ENCODE data around the gene GMIP.
A peak's percentile ranks its signal among the peaks of the same experiment; 100 is the strongest.
"Not testable (repeated sequence)": the region's sequence is repeated elsewhere in the genome, so short reads cannot be mapped to it uniquely, and the experiment has no call there.

The GMIP gene

GRCh38 chr19:19643158-19644053 is at the start of gene GMIP:
Gene GMIP, minus strand, starts transcription at chr19:19643657. Its CDS starts 128 bp downstream, at chr19:19643529.
- peak; percentile 87 for DNase-seq

GRCh38 chr19:19691683-19692082 is 48.2 kb upstream of the GMIP start:
- DNase-seq: no peak

GRCh38 chr19:19689023-19689422 is 45.6 kb upstream of the GMIP start:
- peak; percentile 12 for DNase-seq

- peak; percentile 51 for DNase-seq
These were observed 43.6 kb upstream of the GMIP start for GRCh38 chr19:19687090-19687489.

- no peak for DNase-seq
These were observed 43.1 kb upstream of the GMIP start for GRCh38 chr19:19686580-19686979.

- DNase-seq: not testable (repeated sequence)
These were observed 42.7 kb upstream of the GMIP start for GRCh38 chr19:19686119-19686518.

GRCh38 chr19:19679176-19680073 is 36.0 kb upstream of the GMIP start:
- DNase-seq: no peak

- DNase-seq: no peak
These were observed 34.1 kb upstream of the GMIP start for GRCh38 chr19:19677579-19677978.

GRCh38 chr19:19674315-19674714 is 30.9 kb upstream of the GMIP start:
- DNase-seq: no peak

GRCh38 chr19:19672816-19673215 is 29.4 kb upstream of the GMIP start:
- no peak for DNase-seq

GRCh38 chr19:19670070-19670551 is 26.7 kb upstream of the GMIP start:
- DNase-seq: no peak

GRCh38 chr19:19668230-19669012 is 25.0 kb upstream of the GMIP start, which contains the start of gene ZNF101:
Gene ZNF101, plus strand, starts transcription at chr19:19668839. Its CDS starts 125 bp downstream, at chr19:19668964.
- DNase-seq: peak; percentile 98

GRCh38 chr19:19665420-19665948 is 22.0 kb upstream of the GMIP start:
- not testable (repeated sequence) for DNase-seq

GRCh38 chr19:19663256-19664120 is 20.0 kb upstream of the GMIP start, which contains the start of gene ATP13A1:
Gene ATP13A1, minus strand, starts transcription at chr19:19663676. Its CDS starts 10 bp downstream, at chr19:19663666.
- DNase-seq: peak; percentile 99

GRCh38 chr19:19662871-19663255 is 19.4 kb upstream of the GMIP start:
- DNase-seq: no peak

GRCh38 chr19:19662344-19662743 is 18.9 kb upstream of the GMIP start:
- no peak for DNase-seq

- DNase-seq: no peak
These were observed 18.3 kb upstream of the GMIP start for GRCh38 chr19:19661675-19662251.

GRCh38 chr19:19661141-19661674 is 17.8 kb upstream of the GMIP start:
- DNase-seq: no peak

GRCh38 chr19:19659646-19660245 is 16.3 kb upstream of the GMIP start:
- DNase-seq: no peak

- no peak for DNase-seq
These were observed 13.9 kb upstream of the GMIP start for GRCh38 chr19:19657397-19657783.

Data from NCI-H69 (cell line).